Subcutaneous abdominal adipose tissue (tissue), 5 donors: ENCODE results near the gene MYO19.
"Not testable (repeated sequence)": the region's sequence is repeated elsewhere in the genome, so short reads cannot be mapped to it uniquely, and the experiment has no call there.

Source experiments
- H3K27ac ChIP-seq: one replicate; pipeline ENCODE4 v1.7.0; 2013; ENCODE audit warnings: low read depth, mild to moderate bottlenecking, inconsistent platforms, low read length, moderate library complexity
- H3K27me3 ChIP-seq, 5 donors: one replicate each; pipeline ENCODE4 v1.7.0; 2013; ENCODE audit warnings: low read length in 5 of 5, inconsistent platforms in 1 of 5; ENCODE audit not compliant: control insufficient read depth in 5 of 5, insufficient read depth in 4 of 5
- H3K36me3 ChIP-seq, 5 donors: one replicate each; pipeline ENCODE4 v1.7.0; 2013; ENCODE audit warnings: low read length in 5 of 5; ENCODE audit not compliant: control insufficient read depth in 5 of 5, insufficient read depth in 5 of 5
- H3K4me1 ChIP-seq, 5 donors: one replicate each; pipeline ENCODE4 v1.7.0; 2013; ENCODE audit warnings: low read length in 5 of 5, mild to moderate bottlenecking in 3 of 5, moderate library complexity in 1 of 5; ENCODE audit not compliant: control insufficient read depth in 5 of 5, insufficient read depth in 5 of 5
- H3K4me3 ChIP-seq, 5 donors: one replicate each; pipeline ENCODE4 v1.7.0; 2013; ENCODE audit warnings: low read length in 5 of 5, low read depth in 1 of 5
- H3K9ac ChIP-seq, 5 donors: one replicate each; pipeline ENCODE4 v1.7.0; 2013; ENCODE audit warnings: low read length in 5 of 5, mild to moderate bottlenecking in 4 of 5, moderate library complexity in 3 of 5
- H3K9me3 ChIP-seq, 5 donors: one replicate each; pipeline ENCODE4 v1.7.0; 2013; ENCODE audit warnings: low read length in 5 of 5; ENCODE audit not compliant: control insufficient read depth in 5 of 5
- donor health status: healthy.
- donor health status: healthy.
- donor health status: healthy.
- donor health status: healthy.
- donor health status: healthy.

Gene MYO19

DNA sequence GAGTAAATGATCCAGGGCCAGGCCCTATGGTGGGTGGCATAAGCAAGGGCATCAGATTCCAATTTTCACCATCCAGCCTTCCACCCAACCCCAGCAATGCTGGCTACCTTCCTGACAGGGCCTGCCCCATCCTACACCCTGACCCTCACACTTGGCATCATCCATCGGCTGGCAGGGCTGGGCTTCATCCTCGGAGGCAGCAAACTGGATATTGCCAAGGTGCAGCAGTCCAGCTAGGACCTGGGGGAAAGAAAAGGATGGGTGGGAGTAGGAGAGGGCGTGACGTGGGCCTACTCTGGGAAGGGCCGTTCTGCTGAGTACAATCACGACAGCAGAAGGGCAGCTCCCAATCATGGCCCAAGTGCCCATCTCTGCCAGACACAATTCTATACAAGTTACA is 23.5 kb downstream of the MYO19 start:
- Histone ChIP-seq H3K27ac (no peak overlapping the region), H3K4me3 (no peak overlapping the region), H3K36me3 (peaks cover 0 to 87% (median 56%) of the 10 kb centered on the region in 5 donors), H3K27me3 (no peaks in the 10 kb centered on the region), H3K4me1 (peaks cover 0 to 6% (median 0%) of the 10 kb centered on the region in 5 donors), H3K9ac (no peak overlapping the region), H3K9me3 (no peaks in the 10 kb centered on the region)

DNA sequence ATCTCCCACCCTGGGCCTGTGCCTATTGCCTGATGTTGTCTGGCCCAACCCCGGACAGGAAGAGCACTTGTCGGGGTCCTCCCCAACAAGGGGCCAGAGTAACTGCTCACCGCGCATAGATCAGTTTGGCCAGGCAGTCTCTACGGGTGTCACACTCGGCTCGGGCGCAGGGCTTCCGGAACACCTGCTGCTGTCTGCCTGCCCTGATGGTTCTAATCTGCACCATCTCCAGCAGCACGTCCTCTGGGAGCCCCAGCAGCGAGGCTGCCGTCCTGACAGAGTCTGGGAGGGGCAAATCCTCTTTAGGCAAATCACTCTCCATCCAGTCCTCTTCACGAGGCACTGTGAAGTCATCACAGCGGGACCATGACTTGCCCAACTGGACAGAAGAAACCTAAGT is 24.0 kb downstream of the MYO19 start:
- no peak overlapping the region for H3K9ac ChIP-seq
- H3K4me3 ChIP-seq, result no peak overlapping the region
- peaks cover 0 to 6% (median 0%) of the 10 kb centered on the region in 5 donors for H3K4me1 ChIP-seq
- H3K27me3 ChIP-seq, result no peaks in the 10 kb centered on the region
- H3K27ac ChIP-seq, result no peak overlapping the region
- H3K36me3 ChIP-seq, result peaks cover 0 to 88% (median 57%) of the 10 kb centered on the region in 5 donors
- H3K9me3 ChIP-seq, result no peaks in the 10 kb centered on the region

DNA sequence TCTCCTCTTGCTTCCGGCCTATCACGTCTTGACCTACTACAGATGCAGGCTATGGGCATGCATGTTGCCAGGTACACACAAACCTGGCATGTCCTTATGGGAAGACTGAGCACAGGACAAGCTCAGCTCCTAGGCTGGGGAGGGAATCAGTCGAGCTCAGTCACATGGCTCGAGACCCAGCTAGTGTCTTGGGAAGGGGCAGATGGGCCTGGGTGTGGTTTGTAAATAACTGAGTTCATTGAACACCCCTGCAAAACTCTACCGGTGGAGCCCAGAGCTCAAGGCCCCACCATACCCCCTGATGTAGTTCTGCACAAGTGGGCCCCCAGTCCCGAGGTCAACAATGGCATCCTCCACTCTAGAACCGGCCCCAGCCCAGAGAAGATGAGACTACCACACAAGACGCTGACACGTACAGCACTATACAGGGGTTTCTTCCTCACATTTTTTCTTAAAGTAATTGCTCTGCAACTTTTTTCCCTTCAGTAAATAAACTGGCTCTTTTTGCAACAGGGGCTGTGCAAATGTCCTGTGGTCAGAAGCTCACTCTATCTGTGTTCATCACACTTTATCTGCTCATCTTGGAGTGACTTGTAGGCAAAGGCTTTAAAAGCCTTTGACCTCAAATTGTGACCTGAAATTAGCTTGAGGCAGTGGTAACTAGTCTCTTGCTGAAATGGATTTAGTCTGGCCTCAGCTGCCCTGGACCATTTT is 25.2 kb downstream of the MYO19 start:
- Histone ChIP-seq H3K36me3 (peaks cover 0 to 86% (median 59%) of the 10 kb centered on the region in 5 donors), H3K27me3 (no peaks in the 10 kb centered on the region), H3K4me3 (no peak overlapping the region), H3K9me3 (no peaks in the 10 kb centered on the region), H3K4me1 (no peaks in the 10 kb centered on the region), H3K9ac (no peak overlapping the region), H3K27ac (no peak overlapping the region)

DNA sequence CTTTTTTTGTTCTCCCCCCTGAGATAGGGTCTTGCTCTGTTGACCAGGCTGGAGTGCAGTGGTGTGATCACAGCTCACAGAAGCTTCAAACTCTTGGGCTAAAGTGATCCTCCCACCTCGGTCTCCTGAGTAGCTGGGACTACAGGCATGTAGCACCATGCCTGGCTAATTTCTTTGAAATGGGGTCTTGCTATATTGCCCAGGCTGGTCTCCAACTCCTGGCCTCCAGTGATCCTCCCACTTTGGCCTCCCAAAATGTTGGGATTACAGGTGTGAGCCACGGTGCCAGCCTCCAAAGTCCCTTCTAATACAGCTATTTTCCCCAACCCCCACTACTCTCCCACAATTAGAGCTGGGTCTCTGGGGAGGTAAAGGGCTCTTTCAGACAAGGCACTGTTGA is 26.2 kb downstream of the MYO19 start:
- not testable (repeated sequence) for H3K4me3 ChIP-seq
- peaks cover 0 to 88% (median 65%) of the 10 kb centered on the region in 5 donors for H3K36me3 ChIP-seq

DNA sequence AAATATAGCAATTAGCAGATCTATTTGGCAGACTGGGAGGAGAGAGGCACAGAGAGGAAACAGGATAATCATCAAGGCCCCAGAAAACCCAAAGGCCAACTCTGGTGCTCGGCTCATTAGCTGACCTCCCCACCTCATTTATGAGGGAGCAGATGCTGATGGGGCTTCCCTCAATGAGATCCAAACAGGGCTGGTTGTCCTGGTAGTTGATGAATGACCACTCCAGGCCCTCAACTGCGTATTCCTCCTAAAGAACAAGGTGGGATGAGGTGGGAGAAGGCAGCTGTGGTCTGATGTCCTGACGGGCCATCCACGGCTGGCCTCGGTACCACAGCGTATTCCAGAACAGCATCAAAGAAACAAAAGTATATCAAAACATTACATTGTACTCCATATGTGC is 27.4 kb downstream of the MYO19 start:
- H3K4me3 ChIP-seq, result no peak overlapping the region
- H3K36me3 ChIP-seq, result peaks cover 0 to 85% (median 73%) of the 10 kb centered on the region in 5 donors
- no peaks in the 10 kb centered on the region for H3K27me3 ChIP-seq
- no peaks in the 10 kb centered on the region for H3K4me1 ChIP-seq
- H3K27ac ChIP-seq, result no peak overlapping the region
- no peak overlapping the region for H3K9ac ChIP-seq
- H3K9me3 ChIP-seq, result no peaks in the 10 kb centered on the region

More for the DNA sequence above, 26.2 kb downstream of the MYO19 start:
- not testable (repeated sequence) for H3K4me1 ChIP-seq, H3K9ac ChIP-seq, H3K9me3 ChIP-seq, H3K27me3 ChIP-seq, H3K27ac ChIP-seq

DNA sequence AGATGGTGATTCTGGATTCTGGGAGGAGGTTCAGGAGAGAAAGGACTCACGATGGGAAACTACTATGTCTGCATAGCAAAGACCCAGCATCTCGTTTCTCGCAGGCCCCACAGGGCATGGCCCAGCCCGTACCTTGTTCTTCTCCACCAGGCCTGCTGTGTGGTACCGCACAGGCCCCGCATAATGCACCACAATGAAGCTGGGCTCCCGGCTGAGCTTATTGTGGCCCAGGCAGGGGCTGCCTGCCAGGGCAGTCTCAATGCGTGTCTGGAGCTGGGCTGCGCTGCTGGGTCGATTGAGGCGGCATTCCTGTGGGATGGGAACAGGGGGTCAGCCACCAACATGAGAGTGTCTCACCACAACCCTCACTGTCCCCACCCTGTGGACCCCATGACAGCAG is 27.8 kb downstream of the MYO19 start:
- no peak overlapping the region for H3K4me3 ChIP-seq
- no peaks in the 10 kb centered on the region for H3K27me3 ChIP-seq
- H3K9me3 ChIP-seq, result no peaks in the 10 kb centered on the region
- peaks cover 0 to 85% (median 74%) of the 10 kb centered on the region in 5 donors for H3K36me3 ChIP-seq
- no peak overlapping the region for H3K9ac ChIP-seq
- no peak overlapping the region for H3K27ac ChIP-seq
- no peaks in the 10 kb centered on the region for H3K4me1 ChIP-seq

DNA sequence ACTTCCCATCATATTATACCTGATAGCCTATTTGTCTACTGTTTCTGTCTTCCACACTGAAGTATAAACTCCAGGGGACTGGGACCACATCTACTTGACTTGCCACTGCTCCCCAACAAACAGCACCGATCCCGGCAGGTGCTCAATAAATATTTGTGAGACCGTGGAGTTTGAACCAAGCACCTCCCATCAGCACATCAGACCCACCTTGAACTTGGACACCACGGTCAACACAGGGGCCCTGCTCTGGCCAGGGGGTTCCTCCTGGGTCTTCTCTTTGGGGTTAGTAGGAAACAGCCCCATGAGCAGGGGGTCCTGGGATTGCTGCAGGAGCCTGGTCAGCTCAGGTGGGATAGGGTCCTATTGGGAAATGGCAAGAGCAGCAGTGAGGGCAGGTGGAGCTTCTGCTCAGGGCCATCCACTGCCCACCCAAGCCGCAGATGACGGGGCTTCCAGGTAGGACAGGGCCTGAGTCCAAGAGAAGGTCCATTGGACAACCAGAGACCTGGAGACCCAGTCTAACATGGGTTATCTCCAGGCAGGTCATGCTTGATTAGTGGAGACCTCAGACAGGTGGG is 28.3 kb downstream of the MYO19 start:
- Histone ChIP-seq H3K4me3 (no peak overlapping the region), H3K9me3 (no peaks in the 10 kb centered on the region), H3K9ac (no peak overlapping the region), H3K4me1 (no peaks in the 10 kb centered on the region), H3K27me3 (no peaks in the 10 kb centered on the region), H3K27ac (no peak overlapping the region), H3K36me3 (peaks cover 0 to 86% (median 73%) of the 10 kb centered on the region in 5 donors)

DNA sequence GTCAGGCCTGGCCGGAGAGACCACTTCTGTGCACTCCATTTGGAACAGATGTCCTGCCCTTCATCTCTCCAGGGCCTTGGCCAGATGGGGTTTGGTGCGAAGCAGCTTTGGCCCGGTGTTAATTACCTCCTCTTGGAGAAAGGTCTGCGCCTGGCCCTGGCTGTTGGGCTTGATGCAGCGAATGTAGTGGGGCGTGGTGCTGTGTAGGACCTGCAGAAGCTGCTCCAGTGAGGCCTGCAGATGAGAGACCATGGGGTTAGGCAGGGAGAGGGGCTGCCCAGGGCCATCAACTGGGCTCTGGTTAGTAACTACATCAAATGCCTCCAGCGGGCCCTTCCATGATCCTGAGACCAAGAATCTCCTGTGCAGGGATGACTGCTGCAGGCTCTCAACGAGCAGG is 29.5 kb downstream of the MYO19 start:
- Histone ChIP-seq H3K4me3 (no peak overlapping the region), H3K4me1 (no peaks in the 10 kb centered on the region), H3K36me3 (peaks cover 3 to 86% (median 72%) of the 10 kb centered on the region in 5 donors), H3K9ac (no peak overlapping the region), H3K27ac (no peak overlapping the region), H3K9me3 (no peaks in the 10 kb centered on the region), H3K27me3 (no peaks in the 10 kb centered on the region)

DNA sequence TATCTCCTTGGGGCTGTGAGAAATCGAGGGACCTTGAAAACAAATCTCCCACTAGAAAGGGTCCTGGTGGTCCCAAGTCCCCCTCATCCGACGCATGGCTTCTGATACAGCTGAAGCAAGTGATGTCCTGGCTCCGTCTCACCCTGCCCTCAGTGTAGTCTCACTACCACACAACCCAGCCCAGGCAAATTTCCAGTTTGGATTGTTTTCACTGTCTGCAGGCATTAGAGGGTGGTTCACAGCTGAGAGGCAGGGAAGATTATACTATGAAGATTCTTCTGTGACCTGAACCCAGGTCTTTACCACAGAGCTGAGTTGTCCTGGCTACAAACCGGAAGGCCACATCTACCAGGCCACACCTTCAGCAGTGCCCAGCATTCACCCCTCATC is 30.5 kb downstream of the MYO19 start:
- no peak overlapping the region for H3K4me3 ChIP-seq
- H3K36me3 ChIP-seq, result peaks cover 3 to 80% (median 70%) of the 10 kb centered on the region in 5 donors
- no peaks in the 10 kb centered on the region for H3K9me3 ChIP-seq
- no peaks in the 10 kb centered on the region for H3K4me1 ChIP-seq
- H3K27me3 ChIP-seq, result no peaks in the 10 kb centered on the region
- no peak overlapping the region for H3K27ac ChIP-seq
- no peak overlapping the region for H3K9ac ChIP-seq

DNA sequence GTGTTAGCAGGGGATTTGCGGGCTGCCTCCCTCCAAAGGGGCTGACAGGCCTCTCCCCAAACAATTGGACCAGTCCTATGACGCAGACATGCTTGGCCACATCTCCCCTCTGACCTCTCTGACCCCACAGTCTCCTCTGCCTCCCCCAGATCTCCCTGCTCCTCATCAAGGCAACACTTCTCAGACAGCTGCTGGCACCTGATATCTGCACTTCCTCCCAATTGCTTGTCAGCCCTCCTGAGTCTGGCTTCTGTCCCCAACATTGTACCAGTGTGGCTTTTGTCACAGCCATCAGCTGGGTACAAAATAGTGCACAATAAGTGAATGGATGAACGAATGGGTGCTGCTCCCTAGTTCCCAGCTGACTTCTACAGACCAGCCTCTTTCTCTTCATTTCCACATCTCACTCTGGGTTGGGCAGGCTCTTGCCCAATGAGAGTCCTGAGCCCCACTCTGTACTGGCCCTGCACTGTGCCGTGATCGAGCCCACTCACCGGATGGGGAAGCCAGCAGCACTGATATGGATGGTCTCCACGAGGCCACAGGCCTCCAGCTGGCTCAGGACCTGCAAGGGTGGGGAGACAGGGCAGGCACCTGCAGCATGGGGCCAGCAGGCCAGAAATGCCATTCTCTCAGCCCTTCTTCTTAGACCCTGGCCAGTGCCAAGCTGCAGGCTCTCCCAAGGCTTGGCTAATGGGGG is 31.1 kb downstream of the MYO19 start:
- H3K4me3 ChIP-seq, result no peak overlapping the region
- peaks cover 3 to 80% (median 70%) of the 10 kb centered on the region in 5 donors for H3K36me3 ChIP-seq
- H3K9me3 ChIP-seq, result no peaks in the 10 kb centered on the region
- H3K9ac ChIP-seq, result no peak overlapping the region
- no peaks in the 10 kb centered on the region for H3K27me3 ChIP-seq
- H3K27ac ChIP-seq, result no peak overlapping the region
- H3K4me1 ChIP-seq, result peaks cover 0 to 4% (median under 1%) of the 10 kb centered on the region in 5 donors
